ENCODE data around the gene NCKIPSD.

The NCKIPSD gene

GRCh38 chr3:48647714-48648113, 38.0 kb downstream of the NCKIPSD start:
- no peak for DNase-seq (ENCODE audit: low spot score)

- DNase-seq (ENCODE audit: low spot score): no peak
Measured at GRCh38 chr3:48644898-48645760, 40.6 kb downstream of the NCKIPSD start.

- no peak for DNase-seq (ENCODE audit: low spot score)
Measured at GRCh38 chr3:48642605-48643004, 43.1 kb downstream of the NCKIPSD start.

- no peak for DNase-seq (ENCODE audit: low spot score)
Measured at GRCh38 chr3:48641396-48641795, 44.3 kb downstream of the NCKIPSD start.

DNA sequence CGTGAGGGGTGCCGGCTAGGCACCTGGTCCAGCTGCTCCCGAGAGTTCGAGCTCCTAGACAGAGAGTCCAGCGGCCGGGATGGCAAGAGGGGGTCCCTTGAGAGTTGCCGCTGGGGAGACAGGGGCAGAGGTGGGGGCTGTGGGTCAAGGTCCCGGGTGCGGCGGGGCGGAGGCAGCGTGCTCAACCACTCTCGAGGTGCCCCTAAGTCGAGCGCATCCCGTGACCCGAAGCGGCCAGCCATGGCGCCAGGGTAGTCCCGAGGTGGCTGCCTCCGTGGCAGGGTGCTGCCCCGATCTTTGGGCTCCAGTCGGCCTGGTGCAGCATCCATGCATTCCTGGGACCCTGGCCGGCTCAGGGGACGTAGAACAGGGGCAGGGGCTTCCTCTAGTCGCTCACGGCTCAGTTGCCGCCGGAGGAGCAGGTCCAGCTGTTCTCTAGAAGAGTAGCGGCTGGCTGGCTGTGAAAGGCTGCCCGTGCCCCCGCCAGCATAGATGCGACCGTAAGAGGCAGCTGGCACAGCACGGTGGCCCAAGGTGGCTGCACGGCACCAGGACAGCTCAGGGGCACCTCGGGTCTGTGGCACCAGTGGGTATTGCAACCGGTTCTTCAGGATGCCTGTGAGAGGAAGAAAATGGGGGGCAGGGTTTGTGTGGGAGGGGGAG, 45.6 kb downstream of the NCKIPSD start:
- DNase-seq (ENCODE audit: low spot score): no peak

DNA sequence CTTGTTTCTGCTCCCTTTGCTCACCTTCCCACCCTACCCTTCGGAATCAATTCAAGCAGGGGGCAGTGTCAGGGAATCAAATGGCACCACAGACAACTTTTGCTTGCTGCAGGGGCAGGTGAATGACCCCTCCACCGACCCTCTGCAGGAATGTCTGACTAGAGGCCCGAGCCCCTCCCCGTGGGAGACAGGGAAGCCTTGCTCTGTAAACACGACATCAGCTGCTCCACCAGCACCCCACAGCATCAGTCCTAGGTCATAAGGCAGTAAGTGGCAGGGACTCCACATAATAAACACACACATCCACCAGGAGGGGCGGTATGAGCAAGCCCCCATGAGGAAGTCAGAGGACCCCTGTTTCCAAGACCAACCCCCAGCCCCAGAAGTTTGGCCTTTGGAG, 48.4 kb downstream of the NCKIPSD start:
- DNase-seq (ENCODE audit: low spot score): no peak

DNA sequence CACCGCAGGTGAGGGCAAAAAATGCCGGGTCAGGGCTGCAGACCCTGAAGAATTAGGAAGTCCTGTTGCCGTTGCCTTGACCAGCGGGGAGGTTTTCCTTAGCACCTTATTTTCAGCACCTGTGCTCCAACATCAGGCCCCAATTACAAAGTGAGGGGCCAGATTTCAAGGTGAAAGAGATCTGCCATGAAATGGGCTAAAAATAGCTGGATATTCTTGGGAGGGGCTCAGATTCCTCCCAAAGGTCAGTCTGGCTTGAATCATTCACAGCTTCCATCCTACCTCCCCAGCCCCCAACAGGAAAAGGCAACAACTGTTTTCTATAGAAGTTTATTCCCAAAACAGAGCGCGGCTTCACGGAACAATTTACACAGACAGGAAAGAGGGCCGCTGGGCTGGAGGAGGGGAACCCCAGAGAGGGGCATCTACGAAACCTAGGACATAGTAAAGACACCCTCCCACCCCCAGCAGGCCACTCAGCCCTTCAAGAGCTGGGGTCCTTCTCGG, 49.5 kb downstream of the NCKIPSD start:
- no peak for DNase-seq (ENCODE audit: low spot score)

DNA sequence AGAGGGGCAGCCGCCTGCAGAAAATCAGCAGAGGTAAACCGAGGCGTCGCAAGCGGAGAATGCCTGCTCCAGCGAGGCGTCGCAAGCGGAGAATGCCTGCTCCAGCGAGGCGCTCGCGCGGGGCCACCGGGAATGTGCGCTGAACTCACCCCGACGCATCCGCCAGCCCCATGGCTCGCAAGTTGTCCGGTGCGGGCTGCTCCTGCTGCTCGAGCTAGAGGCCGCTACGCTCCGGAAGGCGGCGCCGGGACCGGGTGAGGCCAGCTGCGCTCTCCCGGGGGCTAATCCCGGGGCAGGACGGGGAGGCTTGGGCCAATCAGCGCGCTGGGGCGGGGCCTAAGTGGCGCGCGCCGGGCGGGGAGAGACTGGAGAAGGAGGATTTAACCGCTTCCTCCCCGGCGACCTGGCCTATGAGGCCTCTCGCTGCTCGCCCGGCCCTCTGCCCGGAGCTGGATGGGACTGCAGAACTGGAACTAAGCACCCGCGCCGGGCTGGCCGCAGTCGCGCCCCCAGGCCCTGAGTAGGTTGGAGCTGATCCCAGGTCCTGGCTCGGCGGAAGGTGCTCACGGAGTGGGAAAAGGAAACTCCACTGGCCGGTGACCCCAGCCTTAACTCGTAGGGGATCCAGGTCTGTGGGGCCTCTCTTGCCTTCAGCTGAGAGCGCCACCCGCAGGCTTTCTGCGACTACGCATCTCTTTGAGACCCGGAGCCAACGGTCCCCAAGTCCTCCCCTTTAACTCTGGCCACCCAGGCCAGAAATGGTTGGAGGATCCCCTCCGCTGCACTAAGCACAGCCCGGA, 50.3 kb downstream of the NCKIPSD start, which contains the start of gene SLC26A6:
Gene SLC26A6, minus strand, starts transcription at position 240 of the 800 bp plus-strand sequence. Its CDS starts 68 bp downstream, at position 172.
- DNase-seq (ENCODE audit: low spot score): peak; percentile 100

DNA sequence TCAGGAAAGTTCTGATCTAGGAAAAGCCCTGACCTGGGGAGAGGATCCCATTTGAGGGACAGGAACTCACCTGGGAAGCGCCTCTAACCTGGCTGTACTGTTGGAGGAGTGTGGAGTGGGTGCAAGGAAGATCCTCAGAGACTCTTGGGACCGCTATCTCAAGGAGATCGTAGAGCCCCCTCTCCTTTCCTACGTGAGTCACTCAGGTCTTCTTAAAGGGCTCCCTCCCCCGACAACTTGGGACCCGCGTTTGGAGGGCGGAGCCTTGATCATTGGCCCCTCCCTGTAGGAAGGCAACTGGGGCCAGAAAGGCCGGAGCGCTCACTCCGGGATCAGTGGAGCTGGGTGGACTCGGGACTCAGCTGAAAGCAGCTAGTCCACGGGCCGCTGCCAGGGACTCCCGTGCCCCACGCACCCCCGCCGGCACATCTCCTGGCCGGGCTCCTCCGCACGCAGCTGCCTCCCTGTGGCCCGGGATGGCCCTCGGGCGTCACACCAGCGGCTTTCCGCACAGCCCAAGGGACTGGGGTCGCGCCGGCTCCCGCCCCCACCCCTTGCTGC, 51.0 kb downstream of the NCKIPSD start:
- peak; percentile 90 for DNase-seq (ENCODE audit: low spot score)

GRCh38 chr3:48633743-48634142, 52.0 kb downstream of the NCKIPSD start:
- no peak for DNase-seq (ENCODE audit: low spot score)

- DNase-seq (ENCODE audit: low spot score): no peak
Measured at GRCh38 chr3:48633256-48633655, 52.5 kb downstream of the NCKIPSD start.

GRCh38 chr3:48631516-48632448, 53.9 kb downstream of the NCKIPSD start:
- no peak for DNase-seq (ENCODE audit: low spot score)

DNA sequence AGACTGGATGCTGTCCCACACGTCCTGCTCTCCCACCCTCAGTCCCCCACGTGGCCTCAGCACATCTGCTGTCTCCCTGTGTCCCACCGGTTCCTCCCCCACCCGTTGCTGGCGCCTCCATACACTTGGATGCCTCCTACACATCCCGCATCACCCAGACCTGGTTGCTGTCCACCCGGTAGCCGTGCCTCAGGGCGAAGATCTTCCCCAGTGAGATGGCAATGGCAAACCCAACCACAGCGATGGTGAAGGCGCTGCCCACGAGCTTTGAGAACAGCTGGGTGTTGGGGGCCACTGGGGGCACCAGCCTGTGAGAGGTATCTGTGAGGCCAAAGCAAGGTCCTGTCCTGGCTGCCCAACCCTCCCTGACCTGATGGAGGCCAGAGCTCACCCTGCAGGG, 54.9 kb downstream of the NCKIPSD start:
- no peak for DNase-seq (ENCODE audit: low spot score)

GRCh38 chr3:48630407-48630806, 55.3 kb downstream of the NCKIPSD start:
- no peak for DNase-seq (ENCODE audit: low spot score)

DNA sequence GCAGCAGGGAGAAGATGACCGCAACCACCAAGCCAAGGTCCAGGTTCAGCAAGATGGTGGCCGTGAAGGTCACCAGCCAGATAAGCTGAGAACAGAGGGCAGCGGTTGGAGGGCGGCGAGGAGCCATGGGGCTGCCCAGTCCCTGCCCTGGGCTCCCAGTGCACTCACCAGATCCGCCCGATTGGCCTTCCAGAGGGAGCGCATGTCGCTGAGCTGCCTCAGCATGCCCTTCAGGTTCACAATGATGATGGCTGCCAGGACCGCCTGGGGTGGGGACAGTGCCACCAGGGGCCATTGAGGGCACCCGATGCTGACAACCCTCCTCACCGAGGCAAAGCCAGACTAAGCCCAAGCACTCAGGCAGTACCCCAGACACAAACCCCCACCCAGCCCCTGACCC, 55.8 kb downstream of the NCKIPSD start:
- DNase-seq (ENCODE audit: low spot score): no peak

DNA sequence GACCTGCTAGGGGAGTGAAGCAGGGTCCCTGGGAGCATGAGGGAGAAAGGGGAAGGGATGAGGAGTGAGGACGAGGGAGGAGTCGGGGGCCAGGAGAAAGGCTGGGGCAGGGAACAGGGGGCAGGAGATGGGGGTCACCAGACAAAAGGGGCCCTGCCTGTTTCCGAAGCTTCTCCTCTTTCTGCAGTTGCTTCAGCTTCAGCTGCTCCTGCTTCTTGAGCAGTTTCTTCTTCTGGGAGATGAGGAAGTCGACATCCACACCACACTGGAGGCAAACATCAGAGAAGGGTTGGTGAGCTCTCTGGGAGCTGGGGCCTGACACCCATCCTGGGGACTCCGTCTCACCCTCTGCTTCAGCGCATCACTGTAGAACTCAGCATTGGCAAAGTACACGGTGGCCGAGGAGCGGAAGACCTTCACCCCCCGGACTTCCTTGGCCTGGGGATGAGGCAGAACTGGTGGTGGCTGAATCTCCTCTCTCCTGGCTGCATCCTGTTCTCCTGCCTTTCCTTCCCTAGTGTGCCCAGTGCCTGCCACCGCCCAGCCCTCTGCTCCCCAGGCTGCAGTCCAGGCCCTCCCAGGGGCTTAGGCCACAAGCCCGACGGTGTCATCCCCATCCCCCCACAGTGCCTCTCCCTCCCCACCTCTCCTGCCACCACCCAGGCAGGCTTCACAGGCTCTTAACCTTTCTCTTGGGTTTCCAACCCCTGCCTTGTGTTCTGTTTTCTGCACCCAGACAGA, 57.3 kb downstream of the NCKIPSD start:
- no peak for DNase-seq (ENCODE audit: low spot score)

DNA sequence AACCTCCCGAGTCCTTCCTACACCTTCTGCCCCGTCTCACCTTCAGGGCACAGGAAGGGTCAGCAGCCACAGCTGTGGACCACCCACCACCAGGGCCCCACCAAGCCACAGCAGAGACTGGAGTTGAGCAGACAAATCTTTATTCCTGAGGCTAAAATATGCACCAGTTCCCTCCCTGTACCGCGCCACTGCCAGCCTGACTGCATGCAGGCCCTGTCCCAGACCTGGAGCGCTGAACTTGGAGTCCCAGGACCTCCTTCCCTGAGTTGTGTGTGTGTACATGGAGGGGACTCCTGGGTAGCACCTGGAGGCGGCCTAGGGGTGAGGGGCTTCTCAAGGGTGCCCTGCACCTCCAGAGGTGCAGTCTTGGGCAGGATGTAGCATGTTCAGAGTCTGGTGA, 60.1 kb downstream of the NCKIPSD start:
- no peak for DNase-seq (ENCODE audit: low spot score)

DNA sequence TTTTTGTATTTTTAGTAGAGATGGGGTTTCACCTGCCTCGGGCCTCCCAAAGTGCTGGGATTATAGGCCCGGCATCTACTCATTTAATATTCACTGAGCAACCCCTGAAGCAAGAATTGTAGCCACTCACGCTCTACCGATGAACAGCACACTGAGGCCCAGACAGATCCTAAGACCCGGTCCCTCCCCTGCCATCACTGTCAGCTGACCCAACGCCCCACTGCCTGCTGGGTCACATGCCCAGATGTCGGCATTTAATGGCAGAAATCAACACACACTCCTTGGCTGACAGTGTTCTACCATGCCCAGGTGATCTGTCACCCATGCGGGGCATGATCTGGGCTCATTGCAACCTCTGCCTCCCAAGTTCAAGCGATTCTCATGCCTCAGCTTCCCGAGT, 60.9 kb downstream of the NCKIPSD start:
- no peak for DNase-seq (ENCODE audit: low spot score)

- no peak for DNase-seq (ENCODE audit: low spot score)
Measured at GRCh38 chr3:48623851-48624547, 61.7 kb downstream of the NCKIPSD start.
